CD14-positive monocyte (primary cell): ENCODE data around the gene NSUN7. TPM values are rescaled to one million over a fixed set of nuclear protein-coding genes. Genes with fewer than 3 reads are reported as not detected.

ENCODE experiments used
- DNase-seq, 3 donors: peaks; one replicate each; pipeline ENCODE4 v3.0.0-alpha.2; 2011 to 2022
- H2AFZ ChIP-seq: 2 replicates; pipeline ENCODE4 v1.6.0; 2012; ENCODE audit warnings: mild to moderate bottlenecking, low read depth, low read length, inconsistent platforms; ENCODE audit not compliant: insufficient read depth, poor library complexity, severe bottlenecking
- H3K27ac ChIP-seq, 2 donors: 1 replicate in 1 of 2; 2 replicates in 1 of 2; pipeline ENCODE4 v1.5.1; 2012 to 2013; ENCODE audit warnings: low read length in 2 of 2, control low read depth in 1 of 2, inconsistent platforms in 1 of 2, low read depth in 1 of 2, mild to moderate bottlenecking in 1 of 2
- H3K27me3 ChIP-seq, 2 donors: one replicate each; pipeline versions ENCODE4 v1.6.0 to v1.6.1; 2011 to 2013; ENCODE audit warnings: low read length in 2 of 2; ENCODE audit not compliant: control insufficient read depth in 2 of 2, insufficient read depth in 2 of 2
- H3K36me3 ChIP-seq, 2 donors: replicated peaks in 1 of 2; 1 replicate in 1 of 2; 2 replicates in 1 of 2; pipeline versions ENCODE4 v1.5.1 to v1.6.1; 2012 to 2013; ENCODE audit warnings: low read length in 2 of 2, control low read depth in 1 of 2, inconsistent platforms in 1 of 2, mild to moderate bottlenecking in 1 of 2; ENCODE audit not compliant: insufficient read depth in 2 of 2, control insufficient read depth in 1 of 2
- H3K4me1 ChIP-seq, 2 donors: 1 replicate in 1 of 2; 2 replicates in 1 of 2; pipeline versions ENCODE4 v1.5.1 to v1.6.1; 2012 to 2013; ENCODE audit warnings: low read length in 2 of 2, control low read depth in 1 of 2, inconsistent platforms in 1 of 2, mild to moderate bottlenecking in 1 of 2, moderate library complexity in 1 of 2; ENCODE audit not compliant: insufficient read depth in 2 of 2, control insufficient read depth in 1 of 2
- H3K4me2 ChIP-seq: replicated peaks from 2 replicates; pipeline ENCODE3; 2012; ENCODE audit warnings: low read length, moderate library complexity, mild to moderate bottlenecking; ENCODE audit not compliant: poor library complexity, severe bottlenecking; ENCODE audit errors: extremely low read depth
- H3K4me3 ChIP-seq, 3 experiments: fragments of 200-600 bp in 1 of 3; sonication (generic) in 1 of 3; replicated peaks in 1 of 3; 1 replicate in 2 of 3; 2 replicates in 1 of 3; pipeline ENCODE4 v1.5.1; 2011 to 2013; ENCODE audit warnings: low read length in 3 of 3, mild to moderate bottlenecking in 3 of 3, control low read depth in 2 of 3, low read depth in 2 of 3, inconsistent platforms in 1 of 3, moderate library complexity in 1 of 3
- H3K79me2 ChIP-seq: 2 replicates; pipeline ENCODE4 v1.6.0; 2012; ENCODE audit warnings: mild to moderate bottlenecking, control low read depth, inconsistent platforms, low read length, moderate library complexity; ENCODE audit not compliant: insufficient read depth
- H3K9ac ChIP-seq: 2 replicates; pipeline ENCODE4 v1.6.0; 2017; ENCODE audit warnings: low read length, mild to moderate bottlenecking; ENCODE audit not compliant: insufficient read depth, poor library complexity, severe bottlenecking
- H3K9me3 ChIP-seq, 2 donors: replicated peaks in 1 of 2; 1 replicate in 1 of 2; 2 replicates in 1 of 2; pipeline versions ENCODE4 v1.5.1 to v1.6.1; 2012 to 2013; ENCODE audit warnings: low read length in 2 of 2, control low read depth in 1 of 2; ENCODE audit not compliant: control insufficient read depth in 1 of 2, insufficient read depth in 1 of 2
- H4K20me1 ChIP-seq: 2 replicates; pipeline ENCODE4 v1.6.0; 2012; ENCODE audit warnings: mild to moderate bottlenecking, low read length, control low read depth, moderate library complexity; ENCODE audit not compliant: insufficient read depth
- H3K27ac Mint-ChIP-seq, 7 donors: one replicate each; pipeline ENCODE4 v1.8.0; 2020; ENCODE audit warnings: mild to moderate bottlenecking in 7 of 7, mixed read lengths in 7 of 7, moderate library complexity in 6 of 7, inconsistent platforms in 2 of 7
- H3K27me3 Mint-ChIP-seq, 3 donors: one replicate each; pipeline ENCODE4 v1.8.0; 2021 to 2022; ENCODE audit warnings: low read depth in 3 of 3, mild to moderate bottlenecking in 3 of 3, mixed read lengths in 3 of 3, moderate library complexity in 3 of 3, inconsistent platforms in 1 of 3
- H3K36me3 Mint-ChIP-seq, 2 donors: one replicate each; pipeline ENCODE4 v1.8.0; 2020; ENCODE audit warnings: mixed read lengths in 2 of 2, inconsistent platforms in 1 of 2, mild to moderate bottlenecking in 1 of 2
- H3K4me1 Mint-ChIP-seq: one replicate; pipeline ENCODE4 v1.8.0; 2020; ENCODE audit warnings: mild to moderate bottlenecking, mixed read lengths
- H3K4me3 Mint-ChIP-seq, 2 donors: one replicate each; pipeline ENCODE4 v1.8.0; 2020; ENCODE audit warnings: mild to moderate bottlenecking in 2 of 2, mixed read lengths in 2 of 2, moderate library complexity in 1 of 2
- H3K9me3 Mint-ChIP-seq, 7 donors: one replicate each; pipeline ENCODE4 v1.8.0; 2020 to 2022; ENCODE audit warnings: mixed read lengths in 7 of 7, mild to moderate bottlenecking in 6 of 7, moderate library complexity in 6 of 7, inconsistent platforms in 2 of 7
- CTCF ChIP-seq: fragments of 200-600 bp; IDR thresholded peaks from one replicate; pipeline ENCODE4 v1.8.0; 2022; ENCODE audit warnings: antibody characterized with exemption, mild to moderate bottlenecking
- WGBS: methylation state at CpG from one replicate; pipeline ENCODE4 v1.1.5; 2013; ENCODE audit warnings: missing lambda C conversion rate; ENCODE audit not compliant: insufficient coverage; 5-methylcytosine and 5-hydroxymethylcytosine counted together
- intact Hi-C, 2 donors: fragments of 100-400 bp; cut with micrococcal nuclease; formaldehyde crosslinking; loops; one replicate each; pipeline versions ENCODE4 v1.15.0 to v1.15.1; 2023
- polyA plus RNA-seq, 3 donors: library from polyadenylated mRNA; depleted of rRNA in 1 of 3; unstranded in 2 of 3; stranded (reverse) in 1 of 3; fragments of 300-500 nt in 2 of 3; fragments of >200 nt in 1 of 3; fragmentation: Illumina TruSeq in 2 of 3; gene quantifications; 1 replicate in 2 of 3; 2 replicates in 1 of 3; pipeline ENCODE4 v1.2.3, GENCODE V29; 2012 to 2021

Gene NSUN7
- polyA plus RNA-seq, 3 donors: 0.21 to 0.62 (median 0.57) TPM

GRCh38 chr4:40811956-40812355, 62.2 kb downstream of the NSUN7 start:
- no peaks in the 10 kb centered on the region for H3K36me3 ChIP-seq
- Mint-ChIP-seq H3K4me1 (peaks cover 54% of the 10 kb centered on the region), H3K4me3 (peak overlapping the region; percentile 64 to 82), H3K27me3 (no peaks in the 10 kb centered on the region), H3K36me3 (peaks cover 0 to 5% of the 10 kb centered on the region in 2 donors), H3K9me3 (no peaks in the 10 kb centered on the region), H3K27ac (peak overlapping the region; percentile 95 to 99 (median 98))
- peak overlapping the region; percentile 27 to 67 (median 46) for H3K4me3 ChIP-seq
- H3K4me1 ChIP-seq: peaks cover 51 to 63% of the 10 kb centered on the region in 2 donors
- H4K20me1 ChIP-seq: no peaks in the 10 kb centered on the region
- DNase-seq: peak; percentile 88 to 97 (median 93)
- peak overlapping the region; percentile 66 for H3K4me2 ChIP-seq
- peak overlapping the region; percentile 94 to 95 for H3K27ac ChIP-seq
- no peak for TF ChIP-seq CTCF
- intact Hi-C loops: no loop called here
- no CpG with 5 or more reads among the region's 7 CpGs for WGBS
- H3K27me3 ChIP-seq: no peaks in the 10 kb centered on the region
- no peaks in the 10 kb centered on the region for H3K79me2 ChIP-seq
- H2AFZ ChIP-seq: peak overlapping the region; percentile 66
- H3K9me3 ChIP-seq: no peaks in the 10 kb centered on the region
- peak overlapping the region; percentile 55 for H3K9ac ChIP-seq

- peaks cover 49% of the 10 kb centered on the region for H3K4me1 Mint-ChIP-seq
- Histone ChIP-seq H3K4me3 (peak overlapping the region; percentile 27 to 67 (median 46)), H3K27me3 (no peaks in the 10 kb centered on the region), H3K4me2 (peak overlapping the region; percentile 66), H3K9ac (peak overlapping the region; percentile 55), H3K4me1 (peaks cover 46 to 59% of the 10 kb centered on the region in 2 donors), H3K79me2 (no peaks in the 10 kb centered on the region), H3K9me3 (no peaks in the 10 kb centered on the region), H4K20me1 (no peaks in the 10 kb centered on the region), H2AFZ (peak overlapping the region; percentile 66), H3K27ac (peak overlapping the region; percentile 94 to 95), H3K36me3 (no peaks in the 10 kb centered on the region)
- peak overlapping the region; percentile 64 to 82 for H3K4me3 Mint-ChIP-seq
- peak; percentile 78 to 90 (median 85) for DNase-seq
- WGBS: 9% methylated on average over 6 of the region's 8 CpGs
- intact Hi-C loops: no loop called here
- H3K27me3 Mint-ChIP-seq: no peaks in the 10 kb centered on the region
- H3K36me3 Mint-ChIP-seq: peaks cover 0 to 5% of the 10 kb centered on the region in 2 donors
- H3K27ac Mint-ChIP-seq: peak overlapping the region; percentile 95 to 99 (median 98)
- no peak for TF ChIP-seq CTCF
- H3K9me3 Mint-ChIP-seq: no peaks in the 10 kb centered on the region
Observed at GRCh38 chr4:40812386-40812785, 62.6 kb downstream of the NSUN7 start.
